Measurements from ENCODE around the gene ITM2C. TPM values are rescaled to one million over a fixed set of nuclear protein-coding genes. Genes with fewer than 3 reads are reported as not detected.

Gene ITM2C
- polyA plus RNA-seq, 3 donors = 1.4 to 3.2 (median 2.9) TPM

GRCh38 chr2:230927711-230928341 lies 63.1 kb downstream of the ITM2C start:
- Histone ChIP-seq H3K9me3 (replicated peaks in 1 of 2; ENCODE audit: control insufficient read depth in 1 of 2, insufficient read depth in 1 of 2, low read length in 2 of 2) (no peaks in the 10 kb centered on the region), H3K9ac (ENCODE audit: insufficient read depth, low read length, poor library complexity, severe bottlenecking) (no peak overlapping the region), H3K4me1 (ENCODE audit: control insufficient read depth in 1 of 2, insufficient read depth in 2 of 2, low read length in 2 of 2) (peaks cover 36 to 38% of the 10 kb centered on the region in 2 donors), H2AFZ (ENCODE audit: insufficient read depth, low read depth, low read length, poor library complexity, severe bottlenecking) (no peak overlapping the region), H3K36me3 (replicated peaks in 1 of 2; ENCODE audit: control insufficient read depth in 1 of 2, insufficient read depth in 2 of 2, low read length in 2 of 2) (no peaks in the 10 kb centered on the region), H4K20me1 (ENCODE audit: insufficient read depth, low read length) (no peaks in the 10 kb centered on the region), H3K27ac (ENCODE audit: low read depth in 1 of 2, low read length in 2 of 2) (no peak overlapping the region), H3K4me2 (replicated peaks; ENCODE audit: extremely low read depth, low read length, poor library complexity, severe bottlenecking) (no peak overlapping the region), H3K4me3 (replicated peaks in 1 of 3; ENCODE audit: low read depth in 2 of 3, low read length in 3 of 3) (no peak overlapping the region), H3K79me2 (ENCODE audit: insufficient read depth, low read length) (no peaks in the 10 kb centered on the region), H3K27me3 (ENCODE audit: control insufficient read depth in 2 of 2, insufficient read depth in 2 of 2, low read length in 2 of 2) (no peaks in the 10 kb centered on the region)
- H3K9me3 Mint-ChIP-seq = peaks cover 0 to 2% (median 0%) of the 10 kb centered on the region in 7 donors
- peaks cover 1 to 8% (median 2%) of the 10 kb centered on the region in 3 donors for H3K27me3 Mint-ChIP-seq (ENCODE audit: low read depth in 3 of 3)
- H3K27ac Mint-ChIP-seq = no peak overlapping the region
- intact Hi-C loops (cut with micrococcal nuclease) = no loop called here
- H3K36me3 Mint-ChIP-seq = no peaks in the 10 kb centered on the region
- peaks cover 47% of the 10 kb centered on the region for H3K4me1 Mint-ChIP-seq
- DNase-seq = no peak
- TF ChIP-seq CTCF (IDR thresholded peaks at IDR 0.05) = no peak
- H3K4me3 Mint-ChIP-seq = no peak overlapping the region
- WGBS (ENCODE audit: insufficient coverage) = 90% methylated on average over 14 of the region's 14 CpGs

Other genes with a start within 250 kb of the ITM2C start
- gene CAB39, start 152.1 kb upstream of the ITM2C start, polyA plus RNA-seq = 10 to 100 TPM; 33.1 to 53.8 (median 38.3) TPM
- gene GPR55, start 60.3 kb downstream of the ITM2C start, polyA plus RNA-seq = under 1 TPM in 2 of 3 donors, not detected in 1; 0.11 to 0.12 TPM
- gene SPATA3, start 131.2 kb downstream of the ITM2C start, polyA plus RNA-seq = not detected
- not detected for gene C2orf72, start 172.6 kb downstream of the ITM2C start, polyA plus RNA-seq
- gene PSMD1, start 191.9 kb downstream of the ITM2C start, polyA plus RNA-seq = 10 to 100 TPM; 23.5 to 53.9 (median 37.7) TPM

Measured in CD14-positive monocyte (primary cell).